ENCODE data around the gene KIF6.

- TF ChIP-seq, protein P1, sequence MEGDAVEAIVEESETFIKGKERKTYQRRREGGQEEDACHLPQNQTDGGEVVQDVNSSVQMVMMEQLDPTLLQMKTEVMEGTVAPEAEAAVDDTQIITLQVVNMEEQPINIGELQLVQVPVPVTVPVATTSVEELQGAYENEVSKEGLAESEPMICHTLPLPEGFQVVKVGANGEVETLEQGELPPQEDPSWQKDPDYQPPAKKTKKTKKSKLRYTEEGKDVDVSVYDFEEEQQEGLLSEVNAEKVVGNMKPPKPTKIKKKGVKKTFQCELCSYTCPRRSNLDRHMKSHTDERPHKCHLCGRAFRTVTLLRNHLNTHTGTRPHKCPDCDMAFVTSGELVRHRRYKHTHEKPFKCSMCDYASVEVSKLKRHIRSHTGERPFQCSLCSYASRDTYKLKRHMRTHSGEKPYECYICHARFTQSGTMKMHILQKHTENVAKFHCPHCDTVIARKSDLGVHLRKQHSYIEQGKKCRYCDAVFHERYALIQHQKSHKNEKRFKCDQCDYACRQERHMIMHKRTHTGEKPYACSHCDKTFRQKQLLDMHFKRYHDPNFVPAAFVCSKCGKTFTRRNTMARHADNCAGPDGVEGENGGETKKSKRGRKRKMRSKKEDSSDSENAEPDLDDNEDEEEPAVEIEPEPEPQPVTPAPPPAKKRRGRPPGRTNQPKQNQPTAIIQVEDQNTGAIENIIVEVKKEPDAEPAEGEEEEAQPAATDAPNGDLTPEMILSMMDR (IDR thresholded peaks at IDR 0.05) = no peak
- no peak for TF ChIP-seq POLR2A (IDR thresholded peaks at IDR 0.05)
Observed at GRCh38 chr6:39430871-39431523, 294.2 kb downstream of the KIF6 start.
